GM21447 (cell line): ENCODE data around the gene CREBBP.

ENCODE experiments used
- ATAC-seq: cut with Tn5 transposase; IDR thresholded peaks from one replicate; pipeline ENCODE4 v1.9.1; 2021; ENCODE audit not compliant: unreplicated experiment

CREBBP gene

GRCh38 chr16:3879887-3880564 lies 487 bp downstream of the CREBBP start:
- peak; percentile 50 for ATAC-seq

- ATAC-seq = peak; percentile 20
These were observed 1.1 kb downstream of the CREBBP start for GRCh38 chr16:3879258-3879886.

- ATAC-seq = no peak
These were observed 1.9 kb downstream of the CREBBP start for GRCh38 chr16:3878610-3879009.

DNA sequence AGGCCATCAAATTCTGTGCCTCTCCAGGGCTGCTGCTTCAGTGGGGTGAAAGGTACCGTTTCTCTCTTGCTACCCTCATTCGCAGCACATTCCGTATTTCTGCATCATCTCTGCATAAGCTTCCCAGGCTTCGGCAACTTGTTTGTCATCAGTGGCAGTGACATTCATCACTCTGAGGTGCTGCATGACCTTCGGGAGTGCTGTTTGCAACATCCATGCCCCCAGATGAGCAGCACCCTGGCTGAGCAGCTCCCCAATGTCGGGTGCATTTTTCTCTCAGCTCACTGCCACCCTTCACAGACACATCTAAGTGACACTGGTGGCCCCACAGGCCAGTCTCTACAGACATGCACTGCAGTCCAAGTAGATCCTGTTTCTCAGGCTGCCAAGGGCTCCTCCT lies 3.8 kb downstream of the CREBBP start:
- no peak for ATAC-seq

DNA sequence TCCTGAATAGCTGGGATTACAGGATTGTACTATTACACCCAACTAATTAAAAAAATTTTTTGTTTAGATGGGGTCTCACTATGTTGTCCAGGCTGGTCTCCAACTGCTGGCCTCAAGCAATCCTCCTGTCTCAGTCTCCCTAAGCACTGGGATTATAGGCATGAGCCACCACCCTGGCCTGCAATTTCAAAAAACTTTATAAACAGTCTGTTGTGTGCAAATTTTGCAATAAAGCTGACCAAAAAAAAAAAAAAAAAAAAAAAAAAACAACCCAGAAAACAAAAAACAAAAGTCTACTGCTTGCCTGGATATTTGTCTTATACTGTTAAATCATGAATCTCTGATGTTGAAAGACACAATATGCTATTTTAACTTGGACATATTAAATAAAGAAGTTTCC lies 4.4 kb downstream of the CREBBP start:
- ATAC-seq = no peak

- ATAC-seq = no peak
These were observed 5.5 kb downstream of the CREBBP start for GRCh38 chr16:3874794-3875692.

DNA sequence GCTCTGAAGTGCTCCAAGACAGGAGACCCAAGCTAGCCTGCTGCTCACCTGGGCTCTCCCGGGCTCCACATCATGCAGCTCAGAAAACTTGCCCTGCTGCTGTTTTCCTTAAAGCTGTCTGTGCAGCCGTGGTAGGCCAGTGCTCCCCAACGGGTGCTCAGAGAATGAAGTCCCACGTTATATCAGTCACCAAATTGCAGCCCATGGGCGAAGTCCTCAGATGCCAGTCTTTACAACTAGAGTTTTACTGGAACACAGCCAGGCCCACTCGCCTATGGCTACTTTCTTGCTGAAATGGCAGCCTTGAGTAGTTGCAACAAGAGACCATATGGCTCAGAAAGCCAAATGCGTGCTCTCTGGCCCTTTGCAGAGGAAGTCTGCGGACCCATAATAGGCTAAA lies 6.3 kb downstream of the CREBBP start:
- ATAC-seq = no peak

DNA sequence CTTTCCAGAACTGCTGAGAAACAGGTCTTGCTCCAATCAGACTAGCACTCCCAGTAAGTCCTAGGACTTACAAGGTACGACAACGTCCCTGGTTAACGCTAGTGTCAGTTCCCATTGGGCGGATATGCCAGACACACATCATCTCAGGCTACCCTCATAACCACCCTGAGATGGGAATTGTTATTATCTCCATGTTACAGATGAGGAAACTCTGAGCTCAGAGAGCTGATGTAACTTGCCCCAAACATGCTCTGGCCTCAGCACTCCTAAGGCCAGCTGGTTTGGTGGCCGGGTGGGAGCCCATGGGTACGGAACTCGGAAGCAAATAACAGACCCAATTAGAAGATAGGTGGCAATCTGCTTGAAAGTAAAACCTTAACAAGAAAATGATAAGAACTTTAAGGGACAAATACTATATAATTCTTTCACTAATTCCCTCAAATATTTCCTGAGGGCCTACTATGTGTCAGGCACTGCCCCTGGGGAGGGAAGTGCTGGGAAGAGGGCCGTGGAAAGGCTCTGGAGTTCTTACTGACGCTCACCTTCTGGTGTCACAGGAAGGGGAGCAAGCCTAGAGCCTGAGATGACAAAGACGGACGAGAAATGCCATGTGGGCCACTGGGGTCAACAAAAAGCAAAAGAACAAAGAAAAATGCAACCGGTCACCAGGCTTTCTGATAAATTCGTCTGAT lies 6.9 kb downstream of the CREBBP start:
- no peak for ATAC-seq

- no peak for ATAC-seq
These were observed 8.2 kb downstream of the CREBBP start for GRCh38 chr16:3872216-3872895.

DNA sequence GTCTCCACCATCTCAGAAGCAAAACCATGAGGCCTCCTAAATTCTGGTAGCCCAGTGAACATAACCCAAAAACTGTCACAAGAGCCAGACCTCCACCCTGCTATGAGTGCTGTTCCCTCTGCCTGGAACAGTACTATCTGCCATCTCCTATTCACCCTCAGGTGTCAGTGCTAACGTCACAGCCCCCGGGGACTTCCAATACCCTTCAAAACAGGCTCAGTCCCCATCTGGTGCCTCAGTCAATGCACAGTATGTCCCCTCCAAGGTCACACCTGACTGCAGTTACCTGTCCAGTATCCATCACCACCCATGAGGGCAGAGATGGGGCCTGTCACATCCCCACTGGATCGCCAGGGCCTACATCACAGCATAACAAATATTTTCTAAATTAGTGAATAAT lies 11.5 kb downstream of the CREBBP start:
- no peak for ATAC-seq

DNA sequence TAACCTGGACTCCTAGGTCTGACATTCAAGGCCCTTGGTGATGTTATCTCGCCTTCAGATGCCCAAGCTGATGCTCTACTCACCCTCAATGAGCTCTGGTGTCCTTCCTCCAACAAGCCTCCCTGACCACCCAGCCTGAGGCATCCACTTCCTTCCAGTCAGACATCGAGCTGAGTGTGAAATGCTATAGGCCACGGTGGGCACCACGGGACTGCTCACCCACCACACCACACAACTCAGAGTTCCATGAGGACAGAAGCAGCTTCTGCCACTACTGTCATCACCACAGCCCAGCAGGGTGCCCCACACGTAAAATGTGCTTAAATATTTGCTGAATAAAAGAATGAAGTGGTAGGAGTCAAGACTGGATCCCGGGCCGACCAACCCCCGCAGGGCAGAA lies 12.0 kb downstream of the CREBBP start:
- ATAC-seq = no peak

GRCh38 chr16:3866703-3867431 lies 13.6 kb downstream of the CREBBP start:
- ATAC-seq = no peak

DNA sequence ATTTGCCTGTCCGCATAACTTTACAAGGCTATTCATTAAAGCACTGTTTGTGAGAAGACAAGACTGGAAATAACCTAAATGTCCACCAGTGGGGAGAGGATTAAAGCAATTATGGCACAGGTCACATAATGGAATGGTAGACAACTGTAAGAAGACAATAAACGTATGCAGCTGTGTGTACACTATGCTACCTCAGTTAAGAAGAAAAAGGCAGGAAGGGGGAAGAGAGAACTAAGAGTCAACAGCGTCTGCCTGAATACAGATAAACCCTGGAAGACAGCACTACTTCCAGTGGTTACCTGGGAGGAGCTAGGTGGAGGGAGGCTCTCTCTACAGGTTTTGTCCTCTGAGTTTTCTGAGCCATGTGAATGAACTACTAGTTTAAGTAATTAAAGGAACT lies 15.3 kb downstream of the CREBBP start:
- no peak for ATAC-seq

GRCh38 chr16:3864562-3864961 lies 16.0 kb downstream of the CREBBP start:
- ATAC-seq = no peak

DNA sequence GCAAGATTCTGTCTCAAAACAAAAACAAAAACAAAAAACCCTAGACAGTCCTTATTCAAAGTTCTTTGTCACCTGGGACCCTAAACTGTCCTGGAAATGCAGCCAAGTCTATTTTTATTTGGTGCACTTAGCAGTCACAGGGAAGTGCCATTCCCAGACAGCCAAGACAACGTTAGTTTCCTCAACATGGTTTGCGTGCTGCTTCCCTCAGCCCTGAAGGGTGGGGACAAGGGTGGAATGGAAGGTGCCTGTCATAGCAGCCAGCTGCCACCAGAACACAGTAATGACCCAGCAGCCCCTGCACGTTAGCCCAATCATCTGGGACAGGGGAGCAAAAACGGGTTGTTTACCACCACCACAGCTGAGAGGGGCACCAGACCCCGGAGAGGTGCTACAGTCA lies 16.9 kb downstream of the CREBBP start:
- ATAC-seq = no peak

DNA sequence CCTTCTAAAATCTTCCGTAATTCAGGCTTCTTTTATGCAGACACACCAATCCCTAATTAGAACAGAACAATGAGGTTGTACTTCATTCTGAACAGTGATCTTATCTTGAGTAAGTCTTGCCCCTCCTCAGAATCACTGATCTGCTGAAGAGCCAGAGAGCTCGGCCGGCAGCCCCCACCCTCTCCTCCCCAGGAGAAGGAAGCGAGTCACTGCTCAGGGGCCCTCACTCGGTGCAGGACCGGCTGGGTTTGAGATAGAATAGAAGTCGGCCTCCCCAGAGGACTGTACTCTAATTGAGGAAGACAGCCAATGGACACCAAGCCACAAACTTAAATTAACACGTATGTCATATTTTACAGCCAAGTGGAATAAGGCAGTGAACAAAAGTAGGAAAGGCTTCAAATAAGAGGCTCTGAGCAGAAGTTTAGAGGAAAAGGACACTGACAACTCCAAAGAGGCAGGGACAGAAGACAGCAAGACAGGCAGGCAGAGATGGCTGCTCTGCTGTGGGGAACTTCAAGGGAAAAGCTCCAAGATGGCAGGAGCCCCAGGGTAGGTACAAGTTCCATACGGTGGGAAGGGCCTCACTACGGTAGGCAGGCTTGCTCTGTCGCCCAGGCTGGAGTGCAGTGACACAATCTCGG lies 18.6 kb downstream of the CREBBP start:
- ATAC-seq = no peak

GRCh38 chr16:3859889-3860288 lies 20.6 kb downstream of the CREBBP start:
- no peak for ATAC-seq

- no peak for ATAC-seq
These were observed 21.7 kb downstream of the CREBBP start for GRCh38 chr16:3858801-3859200.

DNA sequence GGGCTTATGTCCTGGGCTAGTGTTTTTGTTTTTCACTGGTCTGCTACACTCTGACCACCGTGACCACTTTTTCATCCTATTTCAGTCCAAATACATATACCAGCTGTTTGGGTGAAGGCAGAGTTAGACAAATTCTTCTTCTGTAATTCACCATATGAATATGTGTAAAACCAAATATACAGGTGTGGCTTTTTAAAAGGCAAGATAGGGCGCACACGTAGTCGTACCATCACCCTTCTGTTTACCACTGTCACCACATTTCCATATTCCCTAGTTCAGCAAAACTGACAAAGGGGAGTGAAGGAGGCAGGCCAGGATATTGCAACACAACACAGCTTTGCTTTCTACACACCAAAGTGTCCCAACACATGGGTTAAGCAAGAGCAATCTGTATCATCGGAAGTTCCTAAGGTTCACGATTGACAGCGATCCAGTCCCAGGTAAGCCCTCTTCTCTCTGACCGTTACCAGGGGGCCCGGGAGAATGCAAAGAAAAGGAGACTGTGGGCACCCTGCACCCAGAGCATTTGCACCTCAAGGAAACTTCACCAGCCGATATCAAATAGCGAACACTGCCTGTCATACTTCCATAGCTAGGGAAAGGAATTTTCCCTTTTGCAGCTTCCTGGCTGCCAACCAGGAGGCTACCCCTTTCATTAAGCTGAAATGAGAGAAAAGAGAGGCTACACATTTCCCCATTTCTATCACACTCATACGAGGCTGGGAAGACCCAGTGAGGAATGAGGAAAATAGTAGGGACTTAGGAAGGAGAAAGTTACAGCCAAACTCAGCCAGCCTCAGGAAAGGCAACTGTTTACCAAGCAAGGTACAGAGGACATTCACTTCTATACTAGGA lies 23.1 kb downstream of the CREBBP start:
- peak; percentile 37 for ATAC-seq
